HCT116 (cell line): ENCODE data around the gene STK40. TPM values are rescaled to one million over a fixed set of nuclear protein-coding genes. Genes with fewer than 3 reads are reported as not detected.

Source experiments
- ATAC-seq: fragments of 200-7000 bp; cut with Tn5 transposase; 2 replicates; pipeline ENCODE4 v1.9.1; 2020; ENCODE audit warnings: mild to moderate bottlenecking, moderate library complexity
- BruUV-seq: library from RNA; stranded (reverse); fragments of 400-500 nt; replicated peaks from 2 replicates; lab custom pipeline; 2021; lab: Mats Ljungman, UMichigan
- CTCF ChIA-PET: fragments of 300-600 bp; sonication (Branson Sonifier 250); formaldehyde crosslinking; loops from one replicate; lab custom pipeline; 2021; ENCODE audit warnings: antibody characterized with exemption; lab: Charles Lee
- POLR2A ChIA-PET: fragments of 300-600, 350-600 bp; sonication (Branson Sonifier 250); formaldehyde crosslinking; loops from one replicate; lab custom pipeline; 2021; ENCODE audit warnings: antibody characterized with exemption; lab: Charles Lee
- RAD21 ChIA-PET, 2 experiments: fragments of 300-600 bp; sonication (Branson Sonifier 250); formaldehyde crosslinking; loops; one replicate each; lab custom pipeline; 2023; ENCODE audit warnings: low total read pairs in 2 of 2; ENCODE audit not compliant: uncharacterized antibody in 2 of 2, unreplicated experiment in 2 of 2, low non-redundant PET in 1 of 2; lab: Charles Lee
- DNase-seq: peaks from one replicate; pipeline ENCODE4 v3.0.0-alpha.2; 2010; ENCODE audit warnings: low read depth, low spot score
- H2AFZ ChIP-seq: fragments of 200-600 bp; shearing (Covaris generic), sonication (generic); 2 replicates; pipeline ENCODE4 v1.6.1; 2017; ENCODE audit warnings: low read depth, mixed run types, mixed read lengths, antibody characterized with exemption, low read length; ENCODE audit not compliant: poor library complexity, severe bottlenecking
- H3K27ac ChIP-seq: 2 replicates; pipeline ENCODE4 v1.5.1; 2012; ENCODE audit warnings: low read depth, low read length
- H3K27me3 ChIP-seq: fragments of 200-600 bp; sonication (generic); 2 replicates; pipeline ENCODE4 v1.6.1; 2016; ENCODE audit warnings: mixed run types, low read length, mixed read lengths; ENCODE audit not compliant: insufficient read depth
- H3K36me3 ChIP-seq, 2 experiments: fragments of 200-500 bp in 1 of 2; fragments of 200-600 bp in 1 of 2; sonication (Bioruptor generic) in 1 of 2; sonication (generic) in 1 of 2; 2 replicates each; pipeline versions ENCODE4 v1.5.1 to v1.6.1; 2014 to 2016; ENCODE audit warnings: low read length in 2 of 2, inconsistent platforms in 1 of 2, mixed read lengths in 1 of 2, mixed run types in 1 of 2; ENCODE audit not compliant: insufficient read depth in 2 of 2, control insufficient read depth in 1 of 2
- H3K4me1 ChIP-seq, 2 experiments: fragments of 200-600 bp in 1 of 2; sonication (generic) in 1 of 2; 2 replicates each; pipeline versions ENCODE4 v1.5.1 to v1.6.1; 2012 to 2017; ENCODE audit warnings: low read length in 2 of 2, inconsistent platforms in 1 of 2, mild to moderate bottlenecking in 1 of 2, mixed read lengths in 1 of 2, mixed run types in 1 of 2, moderate library complexity in 1 of 2; ENCODE audit not compliant: insufficient read depth in 2 of 2, control insufficient read depth in 1 of 2
- H3K4me2 ChIP-seq: fragments of 200-600 bp; sonication (generic); 2 replicates; pipeline ENCODE4 v1.6.1; 2017; ENCODE audit warnings: mixed run types, low read length, mixed read lengths
- H3K4me3 ChIP-seq, 2 experiments: fragments of 200-600 bp in 1 of 2; sonication (generic) in 1 of 2; replicated peaks in 1 of 2; 2 replicates each; pipeline ENCODE4 v1.5.1; 2011 to 2016; ENCODE audit warnings: low read length in 2 of 2, control low read depth in 1 of 2, low read depth in 1 of 2, mild to moderate bottlenecking in 1 of 2, mixed read lengths in 1 of 2, mixed run types in 1 of 2
- H3K79me2 ChIP-seq: fragments of 200-600 bp; sonication (generic); 2 replicates; pipeline ENCODE4 v1.6.1; 2017; ENCODE audit warnings: mild to moderate bottlenecking, mixed run types, low read length, moderate library complexity, mixed read lengths; ENCODE audit not compliant: insufficient read depth
- H3K9ac ChIP-seq: fragments of 200-600 bp; sonication (generic); 2 replicates; pipeline ENCODE4 v1.6.1; 2016; ENCODE audit warnings: low read length, mixed read lengths
- H3K9me2 ChIP-seq: fragments of 200-600 bp; sonication (generic), shearing (Covaris generic); 2 replicates; pipeline ENCODE4 v1.6.1; 2017; ENCODE audit warnings: mixed run types, mild to moderate bottlenecking, moderate library complexity; ENCODE audit not compliant: insufficient read depth
- H3K9me3 ChIP-seq, 2 experiments: fragments of 200-500 bp in 1 of 2; fragments of 200-600 bp in 1 of 2; sonication (Bioruptor generic) in 1 of 2; sonication (generic) in 1 of 2; 2 replicates each; pipeline ENCODE4 v1.6.1; 2014 to 2017; ENCODE audit warnings: low read length in 2 of 2, mixed read lengths in 2 of 2, inconsistent platforms in 1 of 2, low read depth in 1 of 2, mild to moderate bottlenecking in 1 of 2, mixed run types in 1 of 2, moderate library complexity in 1 of 2; ENCODE audit not compliant: control insufficient read depth in 1 of 2, insufficient read depth in 1 of 2
- H4K20me1 ChIP-seq: fragments of 200-600 bp; sonication (generic), shearing (Covaris generic); 2 replicates; pipeline ENCODE4 v1.6.1; 2017; ENCODE audit warnings: mixed run types, mild to moderate bottlenecking, moderate library complexity; ENCODE audit not compliant: insufficient read depth
- ATF3 ChIP-seq: IDR thresholded peaks from 2 replicates; pipeline ENCODE4 v1.6.1; 2012
- CBX3 ChIP-seq: IDR thresholded peaks from 2 replicates; pipeline ENCODE4 v1.6.1; 2012; ENCODE audit warnings: low read depth
- CEBPB ChIP-seq: IDR thresholded peaks from 2 replicates; pipeline ENCODE4 v1.6.1; 2012; ENCODE audit warnings: low read depth
- CTCF ChIP-seq, 3 experiments: fragments of 200-600 bp in 1 of 3; sonication (generic) in 1 of 3; IDR thresholded peaks in 2 of 3; conservative IDR thresholded peaks in 1 of 3; 2 replicates each; pipeline ENCODE4 v1.5.1; 2012 to 2017; ENCODE audit warnings: low read depth in 2 of 3, low read length in 2 of 3, antibody characterized with exemption in 1 of 3, borderline replicate concordance in 1 of 3, control low read depth in 1 of 3, mild to moderate bottlenecking in 1 of 3, mixed read lengths in 1 of 3, mixed run types in 1 of 3, moderate library complexity in 1 of 3; ENCODE audit not compliant: insufficient read depth in 1 of 3
- EGR1 ChIP-seq: IDR thresholded peaks from 2 replicates; pipeline ENCODE4 v1.6.1; 2012; ENCODE audit warnings: low read depth
- ELF1 ChIP-seq: IDR thresholded peaks from 2 replicates; pipeline ENCODE4 v1.6.1; 2012; ENCODE audit warnings: low read depth, borderline replicate concordance
- EZH2 ChIP-seq: fragments of 200-600 bp; sonication (generic); IDR thresholded peaks from 2 replicates; pipeline ENCODE4 v1.6.1; 2017; ENCODE audit warnings: antibody characterized with exemption, mixed run types
- EZH2phosphoT487 ChIP-seq: fragments of 200-600 bp; IDR thresholded peaks from 2 replicates; pipeline ENCODE4 v1.6.1; 2018; ENCODE audit warnings: antibody characterized with exemption, borderline replicate concordance
- FOSL1 ChIP-seq: IDR thresholded peaks from 2 replicates; pipeline ENCODE4 v1.6.1; 2012; ENCODE audit warnings: low read depth
- JUND ChIP-seq: IDR thresholded peaks from 2 replicates; pipeline ENCODE4 v1.6.1; 2012
- POLR2AphosphoS5 ChIP-seq: IDR thresholded peaks from 2 replicates; pipeline ENCODE4 v1.6.1; 2011; ENCODE audit warnings: mild to moderate bottlenecking, low read depth, low read length, moderate library complexity
- RAD21 ChIP-seq: IDR thresholded peaks from 2 replicates; pipeline ENCODE4 v1.6.1; 2012; ENCODE audit warnings: low read depth, mild to moderate bottlenecking
- SP1 ChIP-seq: IDR thresholded peaks from 2 replicates; pipeline ENCODE4 v1.6.1; 2012; ENCODE audit warnings: low read depth
- SRF ChIP-seq: IDR thresholded peaks from 2 replicates; pipeline ENCODE4 v1.6.1; 2012; ENCODE audit warnings: low read depth
- TCF7L2 ChIP-seq: IDR thresholded peaks from 2 replicates; pipeline ENCODE4 v1.7.0; 2011; ENCODE audit warnings: borderline replicate concordance, inconsistent platforms; ENCODE audit not compliant: insufficient read depth, insufficient read length; ENCODE audit errors: extremely low read depth
- YY1 ChIP-seq: IDR thresholded peaks from 2 replicates; pipeline ENCODE4 v1.6.1; 2011; ENCODE audit warnings: low read length, low read depth, moderate library complexity, mild to moderate bottlenecking; ENCODE audit not compliant: insufficient replicate concordance; ENCODE audit errors: extremely low read depth
- ZBTB33 ChIP-seq: IDR thresholded peaks from 2 replicates; pipeline ENCODE4 v1.6.1; 2011; ENCODE audit warnings: mild to moderate bottlenecking, low read length, moderate library complexity; ENCODE audit not compliant: insufficient replicate concordance; ENCODE audit errors: extremely low read depth
- ZNF274 ChIP-seq: fragments of 200-500 bp; sonication (Bioruptor generic); IDR thresholded peaks from 2 replicates; pipeline ENCODE4 v1.6.1; 2014; ENCODE audit warnings: mild to moderate bottlenecking, low read depth, low read length, inconsistent platforms
- intact Hi-C: fragments of 100-400 bp; cut with micrococcal nuclease; formaldehyde crosslinking; loops from 2 replicates; pipeline ENCODE4 v1.10.0; 2022
- total RNA-seq: library from RNA; stranded (reverse); gene quantifications from one replicate; pipeline ENCODE4 v1.2.1, GENCODE V29; 2021; ENCODE audit not compliant: unreplicated experiment
- TF ChIP-seq, protein P1 (sequence below): IDR thresholded peaks from 2 replicates; pipeline ENCODE4 v1.6.1; 2012; ENCODE audit warnings: low read depth

STK40 gene
- total RNA-seq, 1 experiment from 2014 or later, result 33.9 TPM

DNA sequence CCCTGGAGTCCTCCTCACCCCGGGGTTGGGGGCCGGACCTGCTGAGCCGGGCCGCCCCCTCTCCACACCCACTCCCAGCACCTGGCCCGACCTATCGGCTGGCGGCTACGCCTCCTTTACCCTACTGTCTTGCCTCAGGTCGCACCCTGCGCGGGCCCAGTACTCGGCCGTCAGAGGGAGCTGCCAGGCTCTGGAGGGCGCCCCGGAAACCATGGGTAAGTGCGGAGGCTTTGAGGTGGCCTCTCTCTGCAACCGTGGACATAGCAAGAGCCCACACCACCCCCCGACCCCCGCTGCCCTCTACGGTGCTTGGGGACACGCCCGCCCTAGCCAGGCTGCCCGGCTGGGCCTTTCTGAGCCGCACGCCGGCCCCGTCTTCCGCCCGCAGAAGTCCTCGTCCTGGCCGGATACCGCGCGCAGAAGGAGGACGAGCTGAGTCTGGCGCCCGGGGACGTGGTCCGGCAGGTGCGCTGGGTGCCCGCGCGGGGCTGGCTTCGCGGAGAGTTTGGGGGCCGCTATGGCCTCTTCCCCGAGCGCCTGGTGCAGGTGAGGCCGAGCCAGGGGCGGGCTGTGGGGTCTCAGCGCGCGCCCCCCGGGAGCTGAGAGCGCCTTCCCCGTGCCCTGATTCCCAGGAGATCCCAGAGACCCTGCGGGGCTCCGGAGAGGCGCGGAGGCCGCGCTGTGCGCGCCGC is 79.4 kb downstream of the STK40 start, which contains the start of gene SH3D21:
TSS of gene SH3D21 (plus strand) at position 159 of the 692 bp plus-strand sequence. CDS start at position 212, 53 bp downstream.
- Histone ChIP-seq H3K9me3 (no peaks in the 10 kb centered on the region), H3K27me3 (no peaks in the 10 kb centered on the region), H3K79me2 (peaks cover 11% of the 10 kb centered on the region; the same call in 1 of the 2 replicates), H4K20me1 (no peaks in the 10 kb centered on the region), H2AFZ (no peak within 1 kb of the TSS), H3K27ac (peak within 1 kb of the TSS; percentile 81), H3K9ac (peak within 1 kb of the TSS; percentile 63), H3K4me1 (peaks cover 4 to 23% of the 10 kb centered on the region in 2 experiments; a peak in 1 of 4 replicates), H3K36me3 (peaks cover 29% of the 10 kb centered on the region in 2 experiments), H3K4me2 (peak within 1 kb of the TSS; percentile 82), H3K4me3 (peak within 1 kb of the TSS; percentile 60 to 67), H3K9me2 (no peaks in the 10 kb centered on the region)
- DNase-seq, result no peak
- intact Hi-C loops, result no loop called here
- ChIA-PET POLR2A (interaction anchor here (0.6 to 2.0 kb wide), 3 partner anchors 80 to 173 kb away, joined by 3 to 12 read pairs (median 4); no protein-coding TSS in a partner anchor), RAD21 (interaction anchor here in 1 of 2 experiments (1.5 kb wide), 1 partner anchor 157 kb away, joined by 3 read pairs; no protein-coding TSS in a partner anchor), CTCF (no interaction called here)
- no TSS peak for BruUV-seq
- ATAC-seq, result peak; percentile 76
- TF ChIP-seq POLR2AphosphoS5 (peak; percentile 44; the same call in 1 of the 2 replicates), YY1 (no peak), EGR1 (no peak), CBX3 (no peak), EZH2 (no peak), ATF3 (no peak), CEBPB (no peak), TCF7L2 (peak; percentile 85), RAD21 (no peak), EZH2phosphoT487 (no peak), SP1 (no peak), CTCF (IDR thresholded peaks at IDR 0.05 in 2 of 3, conservative IDR thresholded peaks at IDR 0.05 in 1 of 3; ENCODE audit: borderline replicate concordance in 1 of 3, insufficient read depth in 1 of 3, low read depth in 2 of 3, low read length in 2 of 3) (no peak), SRF (no peak), FOSL1 (no peak), ELF1 (no peak), JUND (no peak), ZNF274 (no peak), ZBTB33 (no peak)
- TF ChIP-seq, protein P1, sequence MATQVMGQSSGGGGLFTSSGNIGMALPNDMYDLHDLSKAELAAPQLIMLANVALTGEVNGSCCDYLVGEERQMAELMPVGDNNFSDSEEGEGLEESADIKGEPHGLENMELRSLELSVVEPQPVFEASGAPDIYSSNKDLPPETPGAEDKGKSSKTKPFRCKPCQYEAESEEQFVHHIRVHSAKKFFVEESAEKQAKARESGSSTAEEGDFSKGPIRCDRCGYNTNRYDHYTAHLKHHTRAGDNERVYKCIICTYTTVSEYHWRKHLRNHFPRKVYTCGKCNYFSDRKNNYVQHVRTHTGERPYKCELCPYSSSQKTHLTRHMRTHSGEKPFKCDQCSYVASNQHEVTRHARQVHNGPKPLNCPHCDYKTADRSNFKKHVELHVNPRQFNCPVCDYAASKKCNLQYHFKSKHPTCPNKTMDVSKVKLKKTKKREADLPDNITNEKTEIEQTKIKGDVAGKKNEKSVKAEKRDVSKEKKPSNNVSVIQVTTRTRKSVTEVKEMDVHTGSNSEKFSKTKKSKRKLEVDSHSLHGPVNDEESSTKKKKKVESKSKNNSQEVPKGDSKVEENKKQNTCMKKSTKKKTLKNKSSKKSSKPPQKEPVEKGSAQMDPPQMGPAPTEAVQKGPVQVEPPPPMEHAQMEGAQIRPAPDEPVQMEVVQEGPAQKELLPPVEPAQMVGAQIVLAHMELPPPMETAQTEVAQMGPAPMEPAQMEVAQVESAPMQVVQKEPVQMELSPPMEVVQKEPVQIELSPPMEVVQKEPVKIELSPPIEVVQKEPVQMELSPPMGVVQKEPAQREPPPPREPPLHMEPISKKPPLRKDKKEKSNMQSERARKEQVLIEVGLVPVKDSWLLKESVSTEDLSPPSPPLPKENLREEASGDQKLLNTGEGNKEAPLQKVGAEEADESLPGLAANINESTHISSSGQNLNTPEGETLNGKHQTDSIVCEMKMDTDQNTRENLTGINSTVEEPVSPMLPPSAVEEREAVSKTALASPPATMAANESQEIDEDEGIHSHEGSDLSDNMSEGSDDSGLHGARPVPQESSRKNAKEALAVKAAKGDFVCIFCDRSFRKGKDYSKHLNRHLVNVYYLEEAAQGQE, result no peak
